Endothelial cell (in vitro differentiated cells): ENCODE results near the gene CARF. TPM values are rescaled to one million over a fixed set of nuclear protein-coding genes. Genes with fewer than 3 reads are reported as not detected.

Experiments
- DNase-seq: peaks from one replicate; pipeline ENCODE4 v3.0.0; 2021; ENCODE audit warnings: low spot score
- H3K27ac Mint-ChIP-seq: one replicate; pipeline ENCODE4 v1.8.0; 2021; ENCODE audit warnings: mixed read lengths, inconsistent platforms; ENCODE audit not compliant: unreplicated experiment
- H3K27me3 Mint-ChIP-seq: one replicate; pipeline ENCODE4 v1.8.0; 2021; ENCODE audit warnings: mild to moderate bottlenecking, moderate library complexity, mixed read lengths, inconsistent platforms; ENCODE audit not compliant: unreplicated experiment
- H3K36me3 Mint-ChIP-seq: one replicate; pipeline ENCODE4 v1.8.0; 2021; ENCODE audit warnings: mild to moderate bottlenecking, low read depth, mixed read lengths, inconsistent platforms; ENCODE audit not compliant: unreplicated experiment
- H3K4me1 Mint-ChIP-seq: one replicate; pipeline ENCODE4 v1.8.0; 2021; ENCODE audit warnings: mild to moderate bottlenecking, mixed read lengths, inconsistent platforms; ENCODE audit not compliant: unreplicated experiment
- H3K4me3 Mint-ChIP-seq: one replicate; pipeline ENCODE4 v1.8.0; 2021; ENCODE audit warnings: mild to moderate bottlenecking, mixed read lengths, inconsistent platforms; ENCODE audit not compliant: unreplicated experiment
- H3K9me3 Mint-ChIP-seq: one replicate; pipeline ENCODE4 v1.8.0; 2021; ENCODE audit warnings: mixed read lengths, inconsistent platforms; ENCODE audit not compliant: unreplicated experiment
- long read RNA-seq: library from polyadenylated mRNA; unstranded; transcript quantifications from one replicate; pipeline ENCODE4 v2.0.0, GENCODE V29; 2020; ENCODE audit not compliant: unreplicated experiment
- total RNA-seq: library from RNA; stranded (reverse); fragmentation: NEBNext Ultra II Directional; extraction: Animal tissue kit (Norgen Biotek cat#: 25700); gene quantifications from one replicate; pipeline ENCODE4 v1.2.1, GENCODE V29; 2021; ENCODE audit not compliant: unreplicated experiment
- TF ChIP-seq, protein P1 (sequence below): fragments of 200-600 bp; sonication (generic); IDR thresholded peaks from one replicate; pipeline ENCODE4 v1.5.0; 2021; ENCODE audit warnings: antibody characterized with exemption; ENCODE audit not compliant: unreplicated experiment

Gene CARF, protein sequence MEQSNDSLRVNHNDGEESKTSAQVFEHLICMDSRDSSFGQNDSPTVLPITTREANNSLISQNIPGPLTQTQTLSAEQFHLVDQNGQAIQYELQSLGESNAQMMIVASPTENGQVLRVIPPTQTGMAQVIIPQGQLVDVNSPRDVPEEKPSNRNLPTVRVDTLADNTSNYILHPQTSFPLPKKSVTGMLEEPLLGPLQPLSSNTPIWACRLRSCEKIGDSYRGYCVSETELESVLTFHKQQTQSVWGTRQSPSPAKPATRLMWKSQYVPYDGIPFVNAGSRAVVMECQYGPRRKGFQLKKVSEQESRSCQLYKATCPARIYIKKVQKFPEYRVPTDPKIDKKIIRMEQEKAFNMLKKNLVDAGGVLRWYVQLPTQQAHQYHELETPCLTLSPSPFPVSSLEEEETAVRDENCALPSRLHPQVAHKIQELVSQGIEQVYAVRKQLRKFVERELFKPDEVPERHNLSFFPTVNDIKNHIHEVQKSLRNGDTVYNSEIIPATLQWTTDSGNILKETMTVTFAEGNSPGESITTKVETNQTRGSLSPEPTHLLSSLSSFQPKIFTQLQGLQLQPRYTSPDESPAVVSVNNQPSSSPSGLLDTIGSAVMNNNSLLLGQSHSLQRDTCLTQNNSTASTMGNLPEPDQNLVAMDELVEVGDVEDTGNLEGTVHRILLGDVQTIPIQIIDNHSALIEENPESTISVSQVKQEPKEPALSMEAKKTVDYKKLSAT
- 8.8 TPM for total RNA-seq
- long read RNA-seq = 0 reads

DNA sequence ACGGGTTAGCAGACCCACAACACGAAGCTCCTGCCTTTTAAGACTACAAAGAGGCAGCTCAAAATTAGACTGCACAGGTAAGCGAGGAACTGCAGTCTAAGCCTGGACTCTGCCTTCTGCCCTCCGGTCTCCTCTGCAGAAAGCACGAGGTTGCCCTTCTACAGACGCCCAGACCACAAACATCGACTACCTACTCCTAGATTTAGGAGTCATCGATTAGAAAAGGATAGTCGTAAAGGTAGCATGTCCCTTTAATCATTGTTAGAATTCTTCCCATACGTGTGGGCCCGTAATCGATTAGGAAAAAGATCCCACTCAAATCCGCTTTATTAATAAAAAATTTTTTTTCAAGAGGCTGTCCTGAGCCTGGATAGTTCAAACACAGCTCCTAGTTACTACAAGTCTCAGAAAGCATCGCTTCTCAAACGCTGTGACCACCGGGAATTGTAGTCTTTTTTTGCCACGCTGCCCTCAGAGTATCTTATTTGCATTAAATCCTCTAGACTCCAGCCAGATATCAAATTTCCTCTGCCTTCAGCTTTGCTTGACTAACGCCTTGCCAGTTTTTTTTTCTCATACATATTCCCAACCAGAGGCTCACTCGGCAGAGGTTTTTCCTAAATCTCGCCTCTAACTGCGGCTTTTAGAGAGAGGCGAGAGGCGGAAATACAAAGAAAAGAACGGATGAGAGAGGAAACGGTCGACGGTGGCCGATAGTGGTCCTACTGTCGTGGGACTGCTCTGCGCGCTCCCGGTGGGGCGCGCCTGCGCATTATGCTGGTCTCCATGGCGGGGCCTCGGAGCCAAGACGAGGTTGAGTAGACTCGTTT, at the start of gene CARF, which contains the start of gene WDR12:
CARF (plus strand) TSS at position 764 of the 830 bp plus-strand sequence. CDS start 29,628 bp downstream, outside the sequence.
WDR12 (minus strand) TSS at position 162 of the 830 bp plus-strand sequence. CDS start 197 bp downstream, outside the sequence.
- Mint-ChIP-seq H3K4me1 (peaks cover 10% of the 10 kb centered on the region), H3K36me3 (peaks cover 4% of the 10 kb centered on the region), H3K9me3 (no peaks in the 10 kb centered on the region), H3K27me3 (peaks cover 4% of the 10 kb centered on the region), H3K4me3 (peak within 1 kb of the TSS; percentile 99), H3K27ac (peak within 1 kb of the TSS; percentile 98)
- DNase-seq = peak; percentile 88
- TF ChIP-seq, protein P1, sequence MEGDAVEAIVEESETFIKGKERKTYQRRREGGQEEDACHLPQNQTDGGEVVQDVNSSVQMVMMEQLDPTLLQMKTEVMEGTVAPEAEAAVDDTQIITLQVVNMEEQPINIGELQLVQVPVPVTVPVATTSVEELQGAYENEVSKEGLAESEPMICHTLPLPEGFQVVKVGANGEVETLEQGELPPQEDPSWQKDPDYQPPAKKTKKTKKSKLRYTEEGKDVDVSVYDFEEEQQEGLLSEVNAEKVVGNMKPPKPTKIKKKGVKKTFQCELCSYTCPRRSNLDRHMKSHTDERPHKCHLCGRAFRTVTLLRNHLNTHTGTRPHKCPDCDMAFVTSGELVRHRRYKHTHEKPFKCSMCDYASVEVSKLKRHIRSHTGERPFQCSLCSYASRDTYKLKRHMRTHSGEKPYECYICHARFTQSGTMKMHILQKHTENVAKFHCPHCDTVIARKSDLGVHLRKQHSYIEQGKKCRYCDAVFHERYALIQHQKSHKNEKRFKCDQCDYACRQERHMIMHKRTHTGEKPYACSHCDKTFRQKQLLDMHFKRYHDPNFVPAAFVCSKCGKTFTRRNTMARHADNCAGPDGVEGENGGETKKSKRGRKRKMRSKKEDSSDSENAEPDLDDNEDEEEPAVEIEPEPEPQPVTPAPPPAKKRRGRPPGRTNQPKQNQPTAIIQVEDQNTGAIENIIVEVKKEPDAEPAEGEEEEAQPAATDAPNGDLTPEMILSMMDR = no peak

DNA sequence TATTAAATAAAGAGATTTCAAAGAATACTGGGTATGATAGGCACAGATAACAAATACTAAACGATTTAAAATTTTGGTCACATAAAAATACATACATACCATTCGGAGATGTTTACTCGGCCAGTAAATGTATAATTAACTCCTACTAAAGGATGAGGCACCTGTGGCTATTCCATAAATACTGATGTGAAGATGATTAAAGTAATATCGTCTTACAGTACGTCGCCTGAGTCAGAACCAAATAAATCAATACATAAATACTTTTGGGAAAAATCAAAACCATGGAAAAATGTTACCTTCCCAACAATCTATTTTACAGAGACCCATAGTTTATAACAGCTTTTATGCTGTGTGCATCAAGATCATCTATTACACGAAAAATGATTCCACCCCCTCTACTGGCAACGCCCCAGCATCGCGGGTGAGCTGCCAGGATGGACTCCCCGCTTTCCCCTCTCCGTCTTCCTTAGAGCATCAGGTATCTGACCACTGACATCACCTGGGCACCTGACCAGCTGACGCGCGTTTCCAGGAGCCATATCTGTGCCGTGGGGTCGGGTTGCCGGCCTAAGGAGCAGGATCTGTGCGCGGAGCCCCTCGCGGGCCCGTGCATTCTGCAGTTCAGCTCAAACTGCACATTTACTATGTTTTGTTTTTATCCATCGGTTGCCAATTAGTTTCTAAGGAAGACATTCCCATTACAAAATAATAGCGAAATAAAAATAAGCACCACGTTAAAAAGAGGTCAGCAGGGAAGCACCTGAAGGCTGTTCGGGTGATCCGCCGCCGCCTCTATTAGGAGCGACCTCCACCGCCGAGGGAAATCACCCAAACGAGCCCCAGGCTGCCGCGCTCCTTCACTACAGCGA, 41.4 kb upstream of the CARF start:
- TF ChIP-seq, protein P1 = peak; percentile 41
- peak overlapping the region; percentile 91 for H3K4me3 Mint-ChIP-seq
- peak; percentile 66 for DNase-seq
- H3K27ac Mint-ChIP-seq = peak overlapping the region; percentile 5
- peaks cover 2% of the 10 kb centered on the region for H3K4me1 Mint-ChIP-seq
- H3K27me3 Mint-ChIP-seq = peaks cover 4% of the 10 kb centered on the region
- H3K9me3 Mint-ChIP-seq = no peaks in the 10 kb centered on the region
- no peaks in the 10 kb centered on the region for H3K36me3 Mint-ChIP-seq

DNA sequence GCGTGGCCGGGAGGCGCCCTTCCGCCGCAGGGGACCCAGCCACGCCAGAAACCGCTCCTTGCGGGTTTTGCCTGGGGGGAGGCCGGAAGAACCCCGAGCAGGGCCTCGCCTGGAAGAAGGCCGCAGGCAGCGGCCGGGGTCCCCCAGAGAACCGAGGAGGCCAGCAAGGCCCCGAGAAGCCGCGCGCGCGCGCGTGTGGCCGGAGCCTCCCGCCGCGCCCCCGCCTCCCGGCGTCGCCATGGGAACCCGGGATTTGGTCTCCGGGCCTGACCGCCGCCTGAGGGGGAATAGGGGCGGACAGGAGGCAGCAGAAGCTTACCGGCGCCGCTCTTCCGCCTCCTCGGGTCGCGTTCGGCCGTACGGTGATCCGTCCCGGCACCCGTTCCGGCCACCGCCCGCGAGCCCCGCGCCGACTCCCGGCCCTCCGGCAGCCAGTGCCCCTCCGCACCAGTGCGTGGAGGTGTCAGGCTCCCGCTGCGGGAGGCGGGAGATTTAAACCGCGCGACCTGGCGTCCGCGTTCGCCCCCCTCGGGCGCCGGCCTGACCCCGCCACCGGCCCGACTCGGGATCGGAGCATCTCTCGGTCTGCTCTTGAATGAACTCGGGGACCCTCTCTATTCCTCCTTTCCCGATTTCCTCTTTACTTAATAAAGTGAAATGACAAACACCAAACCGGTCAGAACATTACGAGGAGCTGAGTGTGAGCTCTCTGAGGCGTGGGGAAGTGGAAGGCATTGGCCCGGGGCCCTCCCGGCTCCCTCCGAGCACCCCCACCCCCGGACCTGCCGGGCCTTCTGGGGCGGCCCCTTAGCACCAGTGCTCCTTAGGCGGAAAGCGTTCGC, 40.6 kb upstream of the CARF start, which contains the start of gene ICA1L:
ICA1L (minus strand) TSS at position 467 of the 842 bp plus-strand sequence. CDS start 42,757 bp downstream, outside the sequence.
- no peaks in the 10 kb centered on the region for H3K36me3 Mint-ChIP-seq
- TF ChIP-seq, protein P1 = no peak
- H3K4me1 Mint-ChIP-seq = peaks cover 2% of the 10 kb centered on the region
- H3K27ac Mint-ChIP-seq = peak within 1 kb of the TSS; percentile 80
- DNase-seq = peak; percentile 71
- peak within 1 kb of the TSS; percentile 91 for H3K4me3 Mint-ChIP-seq
- peaks cover 4% of the 10 kb centered on the region for H3K27me3 Mint-ChIP-seq
- H3K9me3 Mint-ChIP-seq = no peaks in the 10 kb centered on the region

DNA sequence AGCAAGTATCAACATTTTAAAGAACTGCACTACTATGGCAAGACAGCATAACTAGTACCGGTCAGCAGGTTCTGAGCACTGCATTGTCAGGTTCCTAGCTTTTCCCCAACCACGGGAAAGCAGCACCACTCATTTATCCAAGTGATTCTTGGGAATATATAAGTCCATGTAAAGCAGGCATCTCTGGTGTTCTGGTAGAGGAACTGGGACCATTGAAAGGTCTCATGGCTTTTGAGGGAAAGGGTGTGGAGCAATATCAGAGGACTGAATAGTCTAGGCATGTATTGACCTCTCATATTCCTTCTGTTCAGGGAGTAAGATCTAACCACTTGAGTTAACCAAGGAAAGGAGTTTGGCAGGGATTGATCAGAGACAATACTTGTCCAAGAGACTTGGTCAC, 34.4 kb upstream of the CARF start:
- no peak overlapping the region for H3K27ac Mint-ChIP-seq
- no peak for DNase-seq
- no peaks in the 10 kb centered on the region for H3K4me1 Mint-ChIP-seq
- no peaks in the 10 kb centered on the region for H3K36me3 Mint-ChIP-seq
- TF ChIP-seq, protein P1 = no peak
- no peak overlapping the region for H3K4me3 Mint-ChIP-seq
- peaks cover 3% of the 10 kb centered on the region for H3K27me3 Mint-ChIP-seq
- H3K9me3 Mint-ChIP-seq = no peaks in the 10 kb centered on the region
